ENCODE measurements around the gene CDC20.

DNA sequence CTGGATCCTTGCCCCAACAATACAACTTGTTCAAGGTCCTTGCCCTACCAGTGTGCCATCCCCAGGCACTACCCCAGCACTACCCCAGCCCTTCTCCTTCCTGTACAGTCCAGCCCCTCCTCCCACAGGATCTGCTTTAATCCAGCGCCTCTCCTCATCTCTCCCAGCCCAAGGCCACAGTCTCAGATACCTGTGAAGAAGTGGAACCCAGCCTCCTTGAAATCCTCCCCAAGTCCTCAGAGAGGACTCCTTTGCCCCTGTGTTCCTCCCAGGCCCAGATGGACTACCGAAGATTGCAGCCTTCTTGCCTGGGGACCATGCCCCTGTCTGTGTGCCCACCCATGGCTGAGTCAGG lies 6.5 kb upstream of the CDC20 start:
- TF ChIP-seq, protein P1, sequence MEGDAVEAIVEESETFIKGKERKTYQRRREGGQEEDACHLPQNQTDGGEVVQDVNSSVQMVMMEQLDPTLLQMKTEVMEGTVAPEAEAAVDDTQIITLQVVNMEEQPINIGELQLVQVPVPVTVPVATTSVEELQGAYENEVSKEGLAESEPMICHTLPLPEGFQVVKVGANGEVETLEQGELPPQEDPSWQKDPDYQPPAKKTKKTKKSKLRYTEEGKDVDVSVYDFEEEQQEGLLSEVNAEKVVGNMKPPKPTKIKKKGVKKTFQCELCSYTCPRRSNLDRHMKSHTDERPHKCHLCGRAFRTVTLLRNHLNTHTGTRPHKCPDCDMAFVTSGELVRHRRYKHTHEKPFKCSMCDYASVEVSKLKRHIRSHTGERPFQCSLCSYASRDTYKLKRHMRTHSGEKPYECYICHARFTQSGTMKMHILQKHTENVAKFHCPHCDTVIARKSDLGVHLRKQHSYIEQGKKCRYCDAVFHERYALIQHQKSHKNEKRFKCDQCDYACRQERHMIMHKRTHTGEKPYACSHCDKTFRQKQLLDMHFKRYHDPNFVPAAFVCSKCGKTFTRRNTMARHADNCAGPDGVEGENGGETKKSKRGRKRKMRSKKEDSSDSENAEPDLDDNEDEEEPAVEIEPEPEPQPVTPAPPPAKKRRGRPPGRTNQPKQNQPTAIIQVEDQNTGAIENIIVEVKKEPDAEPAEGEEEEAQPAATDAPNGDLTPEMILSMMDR (IDR thresholded peaks at IDR 0.05; ENCODE audit: control extremely low read depth in 1 of 3, insufficient read depth in 1 of 3, low read depth in 1 of 3, low read length in 3 of 3), result no peak
- TF ChIP-seq, protein P2, sequence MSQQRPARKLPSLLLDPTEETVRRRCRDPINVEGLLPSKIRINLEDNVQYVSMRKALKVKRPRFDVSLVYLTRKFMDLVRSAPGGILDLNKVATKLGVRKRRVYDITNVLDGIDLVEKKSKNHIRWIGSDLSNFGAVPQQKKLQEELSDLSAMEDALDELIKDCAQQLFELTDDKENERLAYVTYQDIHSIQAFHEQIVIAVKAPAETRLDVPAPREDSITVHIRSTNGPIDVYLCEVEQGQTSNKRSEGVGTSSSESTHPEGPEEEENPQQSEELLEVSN (IDR thresholded peaks at IDR 0.05), result no peak
- no peak for TF ChIP-seq JUN (IDR thresholded peaks at IDR 0.05; ENCODE audit: low read depth, low read length)
- no peak for TF ChIP-seq POLR2A (IDR thresholded peaks at IDR 0.05; ENCODE audit: control extremely low read depth in 1 of 2, low read depth in 2 of 2, low read length in 2 of 2)
- TF ChIP-seq TAF1 (IDR thresholded peaks at IDR 0.05; ENCODE audit: low read depth, low read length), result no peak
- no peak for TF ChIP-seq RAD21 (IDR thresholded peaks at IDR 0.05 in 1 of 2, conservative IDR thresholded peaks at IDR 0.05 in 1 of 2; ENCODE audit: low read depth in 2 of 2, low read length in 2 of 2)

Measured in H1 (cell line).